Measurements from ENCODE around the gene SLC25A42. TPM values are rescaled to one million over a fixed set of nuclear protein-coding genes. Genes with fewer than 3 reads are reported as not detected.

Gene SLC25A42
- total and polyA plus RNA-seq, 2 of the 13 experiments (the other 11 are each of a cell fraction or from before 2014, with no cell fraction given): 12.8 to 18.3 TPM

GRCh38 chr19:19063183-19064097 lies at the start of gene SLC25A42 (continued):
- TF ChIP-seq NFAT5 (CRISPR knock-in tag; IDR thresholded peaks at IDR 0.05) (no peak), ZNF616 (CRISPR knock-in tag; IDR thresholded peaks at IDR 0.05; ENCODE audit: low read depth) (no peak; the same call in 1 of the 2 replicates), U2AF1 (optimal IDR thresholded peaks at IDR 0.05; ENCODE audit: low read depth, low read length) (no peak), DMAP1 (CRISPR knock-in tag; IDR thresholded peaks at IDR 0.05) (peak; percentile 76; the same call in 1 of the 2 replicates), ZNF547 (CRISPR knock-in tag; IDR thresholded peaks at IDR 0.05) (peak; percentile 26; the same call in 1 of the 2 replicates), ZNF598 (CRISPR knock-in tag; IDR thresholded peaks at IDR 0.05; ENCODE audit: borderline replicate concordance) (no peak; the same call in 1 of the 2 replicates), CREM (IDR thresholded peaks at IDR 0.05) (peak; percentile 38; the same call in 1 of the 2 replicates), CREM (CRISPR knock-in tag; IDR thresholded peaks at IDR 0.05) (no peak), THAP9 (CRISPR knock-in tag; IDR thresholded peaks at IDR 0.05; ENCODE audit: borderline replicate concordance) (peak; percentile 80), DNMT3B (CRISPR knock-in tag; conservative IDR thresholded peaks at IDR 0.05) (no peak), SATB2 (CRISPR knock-in tag; IDR thresholded peaks at IDR 0.05) (no peak)
- TF ChIP-seq, protein P1, sequence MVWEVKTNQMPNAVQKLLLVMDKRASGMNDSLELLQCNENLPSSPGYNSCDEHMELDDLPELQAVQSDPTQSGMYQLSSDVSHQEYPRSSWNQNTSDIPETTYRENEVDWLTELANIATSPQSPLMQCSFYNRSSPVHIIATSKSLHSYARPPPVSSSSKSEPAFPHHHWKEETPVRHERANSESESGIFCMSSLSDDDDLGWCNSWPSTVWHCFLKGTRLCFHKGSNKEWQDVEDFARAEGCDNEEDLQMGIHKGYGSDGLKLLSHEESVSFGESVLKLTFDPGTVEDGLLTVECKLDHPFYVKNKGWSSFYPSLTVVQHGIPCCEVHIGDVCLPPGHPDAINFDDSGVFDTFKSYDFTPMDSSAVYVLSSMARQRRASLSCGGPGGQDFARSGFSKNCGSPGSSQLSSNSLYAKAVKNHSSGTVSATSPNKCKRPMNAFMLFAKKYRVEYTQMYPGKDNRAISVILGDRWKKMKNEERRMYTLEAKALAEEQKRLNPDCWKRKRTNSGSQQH (CRISPR knock-in tag; IDR thresholded peaks at IDR 0.05; ENCODE audit: low read depth): peak; percentile 77; the same call in 1 of the 2 replicates
- TF ChIP-seq, protein P2, sequence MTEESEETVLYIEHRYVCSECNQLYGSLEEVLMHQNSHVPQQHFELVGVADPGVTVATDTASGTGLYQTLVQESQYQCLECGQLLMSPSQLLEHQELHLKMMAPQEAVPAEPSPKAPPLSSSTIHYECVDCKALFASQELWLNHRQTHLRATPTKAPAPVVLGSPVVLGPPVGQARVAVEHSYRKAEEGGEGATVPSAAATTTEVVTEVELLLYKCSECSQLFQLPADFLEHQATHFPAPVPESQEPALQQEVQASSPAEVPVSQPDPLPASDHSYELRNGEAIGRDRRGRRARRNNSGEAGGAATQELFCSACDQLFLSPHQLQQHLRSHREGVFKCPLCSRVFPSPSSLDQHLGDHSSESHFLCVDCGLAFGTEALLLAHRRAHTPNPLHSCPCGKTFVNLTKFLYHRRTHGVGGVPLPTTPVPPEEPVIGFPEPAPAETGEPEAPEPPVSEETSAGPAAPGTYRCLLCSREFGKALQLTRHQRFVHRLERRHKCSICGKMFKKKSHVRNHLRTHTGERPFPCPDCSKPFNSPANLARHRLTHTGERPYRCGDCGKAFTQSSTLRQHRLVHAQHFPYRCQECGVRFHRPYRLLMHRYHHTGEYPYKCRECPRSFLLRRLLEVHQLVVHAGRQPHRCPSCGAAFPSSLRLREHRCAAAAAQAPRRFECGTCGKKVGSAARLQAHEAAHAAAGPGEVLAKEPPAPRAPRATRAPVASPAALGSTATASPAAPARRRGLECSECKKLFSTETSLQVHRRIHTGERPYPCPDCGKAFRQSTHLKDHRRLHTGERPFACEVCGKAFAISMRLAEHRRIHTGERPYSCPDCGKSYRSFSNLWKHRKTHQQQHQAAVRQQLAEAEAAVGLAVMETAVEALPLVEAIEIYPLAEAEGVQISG (CRISPR knock-in tag; IDR thresholded peaks at IDR 0.05): peak; percentile 12; the same call in 1 of the 2 replicates

Data from HepG2 (cell line).